Hepatocyte (in vitro differentiated cells): Measurements from ENCODE around the gene CHST1. TPM values are rescaled to one million over a fixed set of nuclear protein-coding genes. Genes with fewer than 3 reads are reported as not detected.

Experiments used
- DNase-seq: peaks from one replicate; pipeline ENCODE4 v3.0.0-alpha.2; 2016; ENCODE audit warnings: low spot score
- H2AFZ ChIP-seq: fragments of 200-600 bp; sonication (generic); 2 replicates; pipeline ENCODE4 v1.6.0; 2016; ENCODE audit warnings: antibody characterized with exemption, mild to moderate bottlenecking
- H3K27ac ChIP-seq: fragments of 200-600 bp; sonication (generic); 2 replicates; pipeline ENCODE4 v1.5.1; 2016; ENCODE audit warnings: mild to moderate bottlenecking
- H3K27me3 ChIP-seq: fragments of 200-600 bp; sonication (generic); 2 replicates; pipeline ENCODE4 v1.6.1; 2016
- H3K36me3 ChIP-seq: fragments of 200-600 bp; sonication (generic); replicated peaks from 2 replicates; pipeline ENCODE4 v1.5.1; 2016; ENCODE audit warnings: low read depth; ENCODE audit not compliant: insufficient read depth
- H3K4me1 ChIP-seq: fragments of 200-600 bp; sonication (generic); 2 replicates; pipeline ENCODE4 v1.5.1; 2016; ENCODE audit warnings: mild to moderate bottlenecking, moderate library complexity; ENCODE audit not compliant: insufficient read depth
- H3K4me2 ChIP-seq: fragments of 200-600 bp; sonication (generic); 2 replicates; pipeline ENCODE4 v1.6.0; 2016
- H3K4me3 ChIP-seq: fragments of 200-600 bp; sonication (generic); 2 replicates; pipeline ENCODE4 v1.5.1; 2016; ENCODE audit warnings: mild to moderate bottlenecking
- H3K79me2 ChIP-seq: fragments of 200-600 bp; sonication (generic); 2 replicates; pipeline ENCODE4 v1.6.0; 2017; ENCODE audit warnings: mild to moderate bottlenecking
- H3K9me2 ChIP-seq: fragments of 200-600 bp; sonication (generic); replicated peaks from 2 replicates; pipeline ENCODE4 v1.6.0; 2017; ENCODE audit warnings: mild to moderate bottlenecking; ENCODE audit not compliant: insufficient read depth
- H3K9me3 ChIP-seq: fragments of 200-600 bp; sonication (generic); 2 replicates; pipeline ENCODE4 v1.5.1; 2016; ENCODE audit warnings: low read depth, mild to moderate bottlenecking
- H4K20me1 ChIP-seq: fragments of 200-600 bp; sonication (generic); 2 replicates; pipeline ENCODE4 v1.6.0; 2016; ENCODE audit warnings: mild to moderate bottlenecking; ENCODE audit not compliant: insufficient read depth, poor library complexity, severe bottlenecking
- EZH2 ChIP-seq: fragments of 200-600 bp; sonication (generic); IDR thresholded peaks from 2 replicates; pipeline ENCODE4 v1.6.1; 2016; ENCODE audit warnings: antibody characterized with exemption, mild to moderate bottlenecking, borderline replicate concordance
- EZH2phosphoT487 ChIP-seq: fragments of 200-600 bp; sonication (generic); IDR thresholded peaks from one replicate; pipeline ENCODE4 v1.6.1; 2018; ENCODE audit warnings: antibody characterized with exemption, mild to moderate bottlenecking, low read depth, moderate library complexity; ENCODE audit not compliant: unreplicated experiment, severe bottlenecking
- whole genome bisulfite sequencing: methylation state at CpG from one replicate; pipeline ENCODE4 v1.1.6; 2016; ENCODE audit warnings: low lambda C conversion rate; ENCODE audit errors: missing lambda C conversion rate; 5-methylcytosine and 5-hydroxymethylcytosine counted together
- polyA plus RNA-seq: library from polyadenylated mRNA; unstranded; fragments of >200 nt; fragmentation: Nextera tagmentation; extraction: Ambion mirVana; gene quantifications from 2 replicates; pipeline ENCODE4 v1.2.1, GENCODE V29; 2016
- total RNA-seq: library from RNA; depleted of rRNA; stranded (reverse); fragments of >200 nt; gene quantifications from 2 replicates; pipeline ENCODE4 v1.2.3, GENCODE V29; 2014
- TF ChIP-seq, protein P1 (sequence below): fragments of 200-600 bp; sonication (generic); IDR thresholded peaks from 2 replicates; pipeline ENCODE4 v1.5.1; 2016; ENCODE audit warnings: antibody characterized with exemption, mild to moderate bottlenecking; ENCODE audit not compliant: poor library complexity

Gene CHST1, protein sequence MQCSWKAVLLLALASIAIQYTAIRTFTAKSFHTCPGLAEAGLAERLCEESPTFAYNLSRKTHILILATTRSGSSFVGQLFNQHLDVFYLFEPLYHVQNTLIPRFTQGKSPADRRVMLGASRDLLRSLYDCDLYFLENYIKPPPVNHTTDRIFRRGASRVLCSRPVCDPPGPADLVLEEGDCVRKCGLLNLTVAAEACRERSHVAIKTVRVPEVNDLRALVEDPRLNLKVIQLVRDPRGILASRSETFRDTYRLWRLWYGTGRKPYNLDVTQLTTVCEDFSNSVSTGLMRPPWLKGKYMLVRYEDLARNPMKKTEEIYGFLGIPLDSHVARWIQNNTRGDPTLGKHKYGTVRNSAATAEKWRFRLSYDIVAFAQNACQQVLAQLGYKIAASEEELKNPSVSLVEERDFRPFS
- 1.3 and 2.9 TPM in 2 replicates for total RNA-seq
- 1.9 and 2.9 TPM in 2 replicates for polyA plus RNA-seq

DNA sequence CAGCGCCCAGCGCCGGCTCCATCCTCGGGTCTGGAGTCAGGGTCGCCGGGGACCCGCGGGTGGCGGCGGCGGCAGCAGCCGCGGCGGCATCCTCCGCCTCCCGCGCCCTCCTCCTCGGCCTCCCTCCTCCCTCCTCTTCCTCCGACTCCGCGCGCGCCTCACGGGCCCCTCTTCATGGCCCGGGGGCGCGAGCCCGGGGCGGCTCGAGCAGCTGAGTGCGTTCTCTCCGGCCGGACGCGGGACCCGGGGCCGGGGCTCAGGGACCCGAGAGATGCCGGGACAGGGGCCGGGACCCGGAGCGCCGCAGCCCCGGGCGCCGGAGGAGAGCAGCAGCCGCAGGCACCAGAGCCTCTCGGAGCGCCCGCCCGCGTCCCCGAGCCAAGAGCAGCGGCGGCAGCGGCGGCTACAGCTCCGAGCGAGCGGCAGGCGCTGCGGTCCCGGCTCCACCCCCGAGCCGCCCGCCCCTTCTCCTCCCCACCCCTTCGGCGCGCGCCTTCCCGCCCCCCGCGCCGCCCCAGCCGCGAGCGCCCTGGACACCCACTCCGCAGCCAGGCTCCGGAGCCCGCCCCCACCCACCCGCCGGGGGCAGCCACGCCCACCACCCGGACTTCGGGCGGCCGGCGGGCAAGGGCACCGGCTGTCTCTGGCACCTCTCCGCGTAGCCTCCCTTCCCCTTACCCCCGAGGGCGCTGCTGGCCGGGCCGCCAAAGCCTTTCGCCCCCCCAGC is at the start of gene CHST1:
Gene CHST1 (minus strand): TSS at position 417 of the 727 bp plus-strand sequence. CDS start 14,699 bp downstream, outside the sequence.
- Histone ChIP-seq H3K9me3 (no peaks in the 10 kb centered on the region), H3K4me1 (peaks cover 17% of the 10 kb centered on the region), H3K27ac (no peak within 1 kb of the TSS), H3K79me2 (no peaks in the 10 kb centered on the region), H3K4me2 (peak within 1 kb of the TSS; percentile 99), H3K36me3 (no peaks in the 10 kb centered on the region), H3K9me2 (no peaks in the 10 kb centered on the region), H2AFZ (peak within 1 kb of the TSS; percentile 84), H3K27me3 (peaks cover 65% of the 10 kb centered on the region), H3K4me3 (peak within 1 kb of the TSS; percentile 58), H4K20me1 (no peaks in the 10 kb centered on the region)
- peak; percentile 62 for DNase-seq
- TF ChIP-seq EZH2phosphoT487, result no peak
- peak; percentile 57 for TF ChIP-seq EZH2
- 0% methylated on average over 30 of the region's 96 CpGs for WGBS

DNA sequence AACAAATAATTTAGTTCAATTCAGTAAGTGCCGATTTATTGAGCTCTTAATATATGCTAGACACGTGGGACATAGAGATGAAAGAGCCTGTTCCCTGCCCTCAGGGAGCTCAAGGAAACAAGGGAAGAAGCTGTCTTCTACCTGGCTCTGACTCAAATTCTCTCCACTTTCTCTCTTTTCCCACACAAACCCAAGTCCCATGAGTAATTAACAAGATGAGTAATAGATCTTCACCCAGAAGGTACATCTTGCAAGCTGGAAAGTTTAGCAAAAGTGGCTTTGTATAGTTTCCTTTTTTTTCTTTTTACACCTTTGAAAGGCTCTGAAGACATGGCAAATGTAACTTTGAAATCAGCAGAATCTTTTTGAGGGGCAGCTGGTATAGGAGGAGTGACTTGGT is 48.2 kb upstream of the CHST1 start:
- Histone ChIP-seq H3K36me3 (no peaks in the 10 kb centered on the region), H2AFZ (no peak overlapping the region), H3K27ac (no peak overlapping the region), H3K4me1 (no peaks in the 10 kb centered on the region), H3K9me2 (no peaks in the 10 kb centered on the region), H3K27me3 (peaks cover 31% of the 10 kb centered on the region), H3K4me2 (no peak overlapping the region), H3K4me3 (no peak overlapping the region), H4K20me1 (no peaks in the 10 kb centered on the region), H3K9me3 (no peaks in the 10 kb centered on the region), H3K79me2 (no peaks in the 10 kb centered on the region)
- 84% methylated on average over 2 of the region's 2 CpGs for WGBS
- TF ChIP-seq, protein P1, sequence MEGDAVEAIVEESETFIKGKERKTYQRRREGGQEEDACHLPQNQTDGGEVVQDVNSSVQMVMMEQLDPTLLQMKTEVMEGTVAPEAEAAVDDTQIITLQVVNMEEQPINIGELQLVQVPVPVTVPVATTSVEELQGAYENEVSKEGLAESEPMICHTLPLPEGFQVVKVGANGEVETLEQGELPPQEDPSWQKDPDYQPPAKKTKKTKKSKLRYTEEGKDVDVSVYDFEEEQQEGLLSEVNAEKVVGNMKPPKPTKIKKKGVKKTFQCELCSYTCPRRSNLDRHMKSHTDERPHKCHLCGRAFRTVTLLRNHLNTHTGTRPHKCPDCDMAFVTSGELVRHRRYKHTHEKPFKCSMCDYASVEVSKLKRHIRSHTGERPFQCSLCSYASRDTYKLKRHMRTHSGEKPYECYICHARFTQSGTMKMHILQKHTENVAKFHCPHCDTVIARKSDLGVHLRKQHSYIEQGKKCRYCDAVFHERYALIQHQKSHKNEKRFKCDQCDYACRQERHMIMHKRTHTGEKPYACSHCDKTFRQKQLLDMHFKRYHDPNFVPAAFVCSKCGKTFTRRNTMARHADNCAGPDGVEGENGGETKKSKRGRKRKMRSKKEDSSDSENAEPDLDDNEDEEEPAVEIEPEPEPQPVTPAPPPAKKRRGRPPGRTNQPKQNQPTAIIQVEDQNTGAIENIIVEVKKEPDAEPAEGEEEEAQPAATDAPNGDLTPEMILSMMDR, result no peak
- TF ChIP-seq EZH2phosphoT487, result no peak
- no peak for TF ChIP-seq EZH2
- DNase-seq, result no peak

DNA sequence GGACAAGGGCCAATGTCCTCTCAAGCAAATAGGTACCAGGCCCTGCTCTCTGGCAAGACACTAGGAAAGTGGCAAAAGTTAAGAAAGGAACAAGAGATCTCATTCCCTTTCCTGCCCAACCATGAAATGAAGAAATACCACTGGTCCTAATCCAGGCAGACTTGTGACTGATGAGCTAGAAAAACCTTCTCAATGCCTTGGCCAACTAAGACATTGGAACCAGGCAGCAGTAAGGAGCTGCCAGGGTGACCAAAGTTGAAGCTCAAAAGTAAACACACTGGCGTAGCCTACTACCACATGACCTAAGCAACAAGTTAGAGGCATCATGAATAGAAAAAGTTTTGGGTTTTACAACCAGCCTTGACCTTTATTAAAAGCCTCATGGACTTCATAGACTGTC is 45.1 kb upstream of the CHST1 start:
- no peaks in the 10 kb centered on the region for H3K36me3 ChIP-seq
- H3K4me1 ChIP-seq, result no peaks in the 10 kb centered on the region
- no peaks in the 10 kb centered on the region for H3K79me2 ChIP-seq
- no peak overlapping the region for H3K4me2 ChIP-seq
- DNase-seq, result no peak
- WGBS, result 68% methylated on average over 1 of the region's 1 CpG
- peaks cover 51% of the 10 kb centered on the region for H3K27me3 ChIP-seq
- no peak overlapping the region for H3K4me3 ChIP-seq
- no peak for TF ChIP-seq EZH2
- TF ChIP-seq, protein P1, result no peak
- no peak for TF ChIP-seq EZH2phosphoT487
- no peaks in the 10 kb centered on the region for H3K9me3 ChIP-seq
- H3K9me2 ChIP-seq, result no peaks in the 10 kb centered on the region
- H2AFZ ChIP-seq, result no peak overlapping the region
- no peaks in the 10 kb centered on the region for H4K20me1 ChIP-seq
- no peak overlapping the region for H3K27ac ChIP-seq
